ENCODE results near the gene XPNPEP2.

DNA sequence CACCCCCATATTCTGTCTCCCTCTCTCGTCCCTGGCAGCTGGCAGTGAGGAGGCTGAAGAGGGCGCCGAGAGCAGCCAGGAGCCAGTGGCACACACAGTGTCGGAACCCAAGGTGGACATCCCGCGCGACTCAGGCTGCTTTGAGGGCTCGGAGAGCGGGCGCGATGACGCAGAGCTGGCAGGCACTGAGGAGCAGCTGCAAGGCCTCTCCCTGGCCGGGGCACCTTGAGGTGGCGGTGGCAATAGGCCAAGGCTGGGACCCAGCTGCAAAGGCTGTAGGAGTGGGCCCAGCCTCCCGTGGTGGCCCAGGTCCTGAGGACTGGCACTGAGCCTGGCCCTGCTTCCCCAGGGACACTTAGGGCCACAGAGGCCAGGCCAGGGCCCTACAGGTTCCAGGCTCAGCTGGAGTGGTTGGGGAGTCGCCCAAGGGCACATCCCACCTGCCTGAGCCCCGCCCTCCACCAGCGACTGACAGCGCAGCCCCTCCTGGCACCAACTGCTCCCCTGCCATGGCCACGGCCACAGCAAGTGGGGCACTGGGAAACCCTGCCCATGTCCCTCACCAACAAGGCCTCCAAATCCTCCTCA lies 54.9 kb downstream of the XPNPEP2 start:
- TF ChIP-seq USF2 (CRISPR knock-in tag; IDR thresholded peaks at IDR 0.05) (no peak), USF1 (CRISPR knock-in tag; IDR thresholded peaks at IDR 0.05) (no peak), SP1 (CRISPR knock-in tag; conservative IDR thresholded peaks at IDR 0.05) (no peak), ZNF138 (CRISPR knock-in tag; conservative IDR thresholded peaks at IDR 0.05) (no peak), NR3C1 (CRISPR knock-in tag; conservative IDR thresholded peaks at IDR 0.05; ENCODE audit: low read depth) (no peak), TCF7 (CRISPR knock-in tag; IDR thresholded peaks at IDR 0.05; ENCODE audit: low read depth) (no peak), CDX4 (CRISPR knock-in tag; IDR thresholded peaks at IDR 0.05; ENCODE audit: borderline replicate concordance) (no peak), JUN (CRISPR knock-in tag; IDR thresholded peaks at IDR 0.05) (no peak)
- TF ChIP-seq, protein P1, sequence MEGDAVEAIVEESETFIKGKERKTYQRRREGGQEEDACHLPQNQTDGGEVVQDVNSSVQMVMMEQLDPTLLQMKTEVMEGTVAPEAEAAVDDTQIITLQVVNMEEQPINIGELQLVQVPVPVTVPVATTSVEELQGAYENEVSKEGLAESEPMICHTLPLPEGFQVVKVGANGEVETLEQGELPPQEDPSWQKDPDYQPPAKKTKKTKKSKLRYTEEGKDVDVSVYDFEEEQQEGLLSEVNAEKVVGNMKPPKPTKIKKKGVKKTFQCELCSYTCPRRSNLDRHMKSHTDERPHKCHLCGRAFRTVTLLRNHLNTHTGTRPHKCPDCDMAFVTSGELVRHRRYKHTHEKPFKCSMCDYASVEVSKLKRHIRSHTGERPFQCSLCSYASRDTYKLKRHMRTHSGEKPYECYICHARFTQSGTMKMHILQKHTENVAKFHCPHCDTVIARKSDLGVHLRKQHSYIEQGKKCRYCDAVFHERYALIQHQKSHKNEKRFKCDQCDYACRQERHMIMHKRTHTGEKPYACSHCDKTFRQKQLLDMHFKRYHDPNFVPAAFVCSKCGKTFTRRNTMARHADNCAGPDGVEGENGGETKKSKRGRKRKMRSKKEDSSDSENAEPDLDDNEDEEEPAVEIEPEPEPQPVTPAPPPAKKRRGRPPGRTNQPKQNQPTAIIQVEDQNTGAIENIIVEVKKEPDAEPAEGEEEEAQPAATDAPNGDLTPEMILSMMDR (IDR thresholded peaks at IDR 0.05) = no peak
- TF ChIP-seq, protein P2, sequence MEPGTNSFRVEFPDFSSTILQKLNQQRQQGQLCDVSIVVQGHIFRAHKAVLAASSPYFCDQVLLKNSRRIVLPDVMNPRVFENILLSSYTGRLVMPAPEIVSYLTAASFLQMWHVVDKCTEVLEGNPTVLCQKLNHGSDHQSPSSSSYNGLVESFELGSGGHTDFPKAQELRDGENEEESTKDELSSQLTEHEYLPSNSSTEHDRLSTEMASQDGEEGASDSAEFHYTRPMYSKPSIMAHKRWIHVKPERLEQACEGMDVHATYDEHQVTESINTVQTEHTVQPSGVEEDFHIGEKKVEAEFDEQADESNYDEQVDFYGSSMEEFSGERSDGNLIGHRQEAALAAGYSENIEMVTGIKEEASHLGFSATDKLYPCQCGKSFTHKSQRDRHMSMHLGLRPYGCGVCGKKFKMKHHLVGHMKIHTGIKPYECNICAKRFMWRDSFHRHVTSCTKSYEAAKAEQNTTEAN (CRISPR knock-in tag; IDR thresholded peaks at IDR 0.05) = no peak
- TF ChIP-seq, protein P3, sequence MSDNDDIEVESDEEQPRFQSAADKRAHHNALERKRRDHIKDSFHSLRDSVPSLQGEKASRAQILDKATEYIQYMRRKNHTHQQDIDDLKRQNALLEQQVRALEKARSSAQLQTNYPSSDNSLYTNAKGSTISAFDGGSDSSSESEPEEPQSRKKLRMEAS (CRISPR knock-in tag; IDR thresholded peaks at IDR 0.05) = no peak
